ENCODE results near the gene IMPDH1. TPM values are rescaled to one million over a fixed set of nuclear protein-coding genes. Genes with fewer than 3 reads are reported as not detected.

Gene IMPDH1
- total and polyA plus RNA-seq, 12 donors: 9.3 to 32.8 (median 17.1) TPM

- H3K27ac ChIP-seq: no peak overlapping the region
- peaks cover 0 to 7% (median 0%) of the 10 kb centered on the region in 7 donors for H3K27me3 ChIP-seq
- ATAC-seq (no peak), DNase-seq (no peak)
- peaks cover 0 to 11% (median 5%) of the 10 kb centered on the region in 9 donors for H3K4me1 ChIP-seq
- H3K4me3 ChIP-seq: no peak overlapping the region
- TF ChIP-seq CTCF (IDR thresholded peaks at IDR 0.05): no peak
- 27 to 37% methylated on average over 3 of the region's 3 CpGs for WGBS, 2 donors
- intact Hi-C loops (cut with DNase I): loop anchor here in 2 of 10 donors (5.0 kb wide), 1 partner anchor 41 kb away; no protein-coding TSS in a partner anchor
- no peaks in the 10 kb centered on the region for H3K9me3 ChIP-seq
- H3K36me3 ChIP-seq: peaks cover 0 to 19% (median 0%) of the 10 kb centered on the region in 9 donors
These were observed 21.7 kb downstream of the IMPDH1 start for GRCh38 chr7:128388145-128388485.

- Histone ChIP-seq H3K4me3 (peak overlapping the region in 2 of 10 donors; percentile 16 to 20), H3K4me1 (peaks cover 0 to 11% (median 5%) of the 10 kb centered on the region in 9 donors), H3K9me3 (no peaks in the 10 kb centered on the region), H3K27ac (no peak overlapping the region), H3K27me3 (peaks cover 0 to 7% (median 0%) of the 10 kb centered on the region in 7 donors), H3K36me3 (peaks cover 0 to 13% (median 0%) of the 10 kb centered on the region in 9 donors)
- DNase-seq (peak; percentile 83 to 85), ATAC-seq (peak; percentile 79 to 93 (median 87))
- WGBS, 2 donors: 22 to 26% methylated on average over 24 of the region's 24 CpGs
- intact Hi-C loops (cut with DNase I): loop anchor here (1.0 to 5.0 kb wide), 4 partner anchors 35 to 40 kb away; no protein-coding TSS in a partner anchor
- peak; percentile 82 to 93 (median 88) for TF ChIP-seq CTCF (IDR thresholded peaks at IDR 0.05)
These were observed 22.3 kb downstream of the IMPDH1 start for GRCh38 chr7:128387216-128388144.

GRCh38 chr7:128385988-128386925, 23.5 kb downstream of the IMPDH1 start:
- Histone ChIP-seq H3K27me3 (peaks cover 0 to 7% (median 0%) of the 10 kb centered on the region in 7 donors), H3K9me3 (no peaks in the 10 kb centered on the region), H3K4me1 (peaks cover 0 to 11% (median 5%) of the 10 kb centered on the region in 9 donors), H3K27ac (no peak overlapping the region), H3K36me3 (peaks cover 0 to under 1% (median 0%) of the 10 kb centered on the region in 9 donors), H3K4me3 (no peak overlapping the region)
- 92 to 94% methylated on average over 4 of the region's 4 CpGs for whole genome bisulfite sequencing, 2 donors
- no peak for TF ChIP-seq CTCF (IDR thresholded peaks at IDR 0.05)
- ATAC-seq (no peak), DNase-seq (no peak)
- intact Hi-C loops (cut with DNase I): loop anchor here in 3 of 10 donors (2.0 to 5.0 kb wide), 2 partner anchors 37 to 39 kb away; no protein-coding TSS in a partner anchor

- Histone ChIP-seq H3K4me3 (no peak overlapping the region), H3K27ac (no peak overlapping the region), H3K36me3 (no peaks in the 10 kb centered on the region), H3K9me3 (no peaks in the 10 kb centered on the region), H3K27me3 (peaks cover 0 to 7% (median 0%) of the 10 kb centered on the region in 7 donors), H3K4me1 (peaks cover 0 to 14% (median 5%) of the 10 kb centered on the region in 9 donors)
- DNase-seq: no peak
- no peak for ATAC-seq
- WGBS, 2 donors: 74 to 76% methylated on average over 7 of the region's 7 CpGs
- TF ChIP-seq CTCF (IDR thresholded peaks at IDR 0.05): no peak
- intact Hi-C loops (cut with DNase I): loop anchor here in 2 of 10 donors (5.0 kb wide), 1 partner anchor 37 kb away; no protein-coding TSS in a partner anchor
These were observed 25.1 kb downstream of the IMPDH1 start for GRCh38 chr7:128384726-128385125.
